NCI-H69 (cell line): ENCODE results near the gene GOLGA8R.
"Not testable (repeated sequence)": the region's sequence is repeated elsewhere in the genome, so short reads cannot be mapped to it uniquely, and the experiment has no call there.

Experiments
- DNase-seq: peaks from one replicate; lab custom pipeline; 2025; lab: John Stamatoyannopoulos, UW

The GOLGA8R gene

GRCh38 chr15:30414160-30414559, at the start of gene GOLGA8R:
TSS of gene GOLGA8R (minus strand) at chr15:30414260. CDS start at chr15:30414162, 98 bp downstream.
- DNase-seq = not testable (repeated sequence)

- DNase-seq = not testable (repeated sequence)
Measured at GRCh38 chr15:30463849-30464248, 49.8 kb upstream of the GOLGA8R start.

- not testable (repeated sequence) for DNase-seq
Measured at GRCh38 chr15:30462176-30462575, 48.1 kb upstream of the GOLGA8R start.

GRCh38 chr15:30452702-30453101, 38.6 kb upstream of the GOLGA8R start:
- not testable (repeated sequence) for DNase-seq

GRCh38 chr15:30438348-30438747, 24.3 kb upstream of the GOLGA8R start:
- not testable (repeated sequence) for DNase-seq

GRCh38 chr15:30435878-30436277, 21.8 kb upstream of the GOLGA8R start:
- not testable (repeated sequence) for DNase-seq

GRCh38 chr15:30420723-30421122, 6.7 kb upstream of the GOLGA8R start:
- not testable (repeated sequence) for DNase-seq

GRCh38 chr15:30407636-30408035, 6.4 kb downstream of the GOLGA8R start:
- not testable (repeated sequence) for DNase-seq

GRCh38 chr15:30398988-30399387, 15.1 kb downstream of the GOLGA8R start:
- DNase-seq = not testable (repeated sequence)

GRCh38 chr15:30393664-30393991, 20.4 kb downstream of the GOLGA8R start:
- DNase-seq = not testable (repeated sequence)

GRCh38 chr15:30392766-30393663, 21.0 kb downstream of the GOLGA8R start, which contains the start of gene CHRFAM7A:
TSS of gene CHRFAM7A (minus strand) at chr15:30393540. CDS start at chr15:30383351, 10,189 bp downstream.
- not testable (repeated sequence) for DNase-seq

- DNase-seq = not testable (repeated sequence)
Measured at GRCh38 chr15:30386318-30386887, 27.7 kb downstream of the GOLGA8R start.

GRCh38 chr15:30377082-30377413, 37.0 kb downstream of the GOLGA8R start:
- not testable (repeated sequence) for DNase-seq

- DNase-seq = not testable (repeated sequence)
Measured at GRCh38 chr15:30376375-30377081, 37.5 kb downstream of the GOLGA8R start.

GRCh38 chr15:30375872-30376271, 38.2 kb downstream of the GOLGA8R start:
- DNase-seq = not testable (repeated sequence)

GRCh38 chr15:30374862-30375261, 39.2 kb downstream of the GOLGA8R start:
- DNase-seq = not testable (repeated sequence)

GRCh38 chr15:30368271-30368670, 45.8 kb downstream of the GOLGA8R start:
- not testable (repeated sequence) for DNase-seq

- not testable (repeated sequence) for DNase-seq
Measured at GRCh38 chr15:30367246-30367645, 46.8 kb downstream of the GOLGA8R start.

- DNase-seq = not testable (repeated sequence)
Measured at GRCh38 chr15:30361404-30361803, 52.7 kb downstream of the GOLGA8R start.

- DNase-seq = not testable (repeated sequence)
Measured at GRCh38 chr15:30360990-30361389, 53.1 kb downstream of the GOLGA8R start.

- not testable (repeated sequence) for DNase-seq
Measured at GRCh38 chr15:30355043-30355442, 59.0 kb downstream of the GOLGA8R start.
